HepG2 (cell line): ENCODE data around the gene TNXB. TPM values are rescaled to one million over a fixed set of nuclear protein-coding genes. Genes with fewer than 3 reads are reported as not detected.

Experiments
- MTF2 ChIP-seq: sonication (generic); formaldehyde crosslinking; IDR thresholded peaks from 2 replicates; pipeline ENCODE4 v1.5.0; 2020; ENCODE audit warnings: missing genetic modification reagents, borderline replicate concordance
- MXD3 ChIP-seq: IDR thresholded peaks from 2 replicates; pipeline ENCODE4 v1.6.1; 2016; ENCODE audit warnings: mild to moderate bottlenecking, missing biosample characterization, missing genetic modification reagents
- NFRKB ChIP-seq: fragments of 450-650 bp; IDR thresholded peaks from 2 replicates; pipeline ENCODE4 v1.6.1; 2017
- TARDBP ChIP-seq: sonication (generic); formaldehyde crosslinking; IDR thresholded peaks from 2 replicates; pipeline ENCODE4 v1.8.0; 2022; ENCODE audit warnings: mild to moderate bottlenecking, missing genetic modification reagents
- ZNF180 ChIP-seq: sonication (generic); formaldehyde crosslinking; IDR thresholded peaks from 2 replicates; pipeline ENCODE4 v1.4.0; 2020; ENCODE audit warnings: low read depth, missing genetic modification reagents, borderline replicate concordance
- ZNF318 ChIP-seq: sonication (generic); formaldehyde crosslinking; IDR thresholded peaks from 2 replicates; pipeline ENCODE4 v1.4.0; 2020; ENCODE audit warnings: mild to moderate bottlenecking, missing genetic modification reagents
- ZNF646 ChIP-seq: sonication (generic); formaldehyde crosslinking; IDR thresholded peaks from 2 replicates; pipeline ENCODE4 v1.9.0; 2021; ENCODE audit warnings: mild to moderate bottlenecking, missing genetic modification reagents
- ZNF713 ChIP-seq: sonication (generic); formaldehyde crosslinking; IDR thresholded peaks from 2 replicates; pipeline ENCODE4 v1.4.0; 2020; ENCODE audit warnings: mild to moderate bottlenecking, missing genetic modification reagents
- ZNF749 ChIP-seq: sonication (generic); formaldehyde crosslinking; IDR thresholded peaks from 2 replicates; pipeline ENCODE4 v1.8.0; 2022; ENCODE audit warnings: mild to moderate bottlenecking, missing genetic modification reagents, moderate library complexity, borderline replicate concordance
- polyA plus RNA-seq, 8 experiments: library from polyadenylated mRNA; depleted of rRNA in 3 of 8; stranded (reverse) in 7 of 8; unstranded in 1 of 8; fragments of >200 nt; fragmentation: Illumina TruSeq in 4 of 8; extraction: Trizol in 4 of 8; gene quantifications; 2 replicates each; pipeline versions ENCODE4 v1.2.1 to v1.2.3, GENCODE V29; 2011 to 2016; ENCODE audit warnings: low read depth in 4 of 8, missing spikeins in 1 of 8, mixed read lengths in 1 of 8; ENCODE audit not compliant: insufficient read depth in 1 of 8
- total RNA-seq, 5 experiments: library from RNA; depleted of rRNA; stranded (reverse); fragments of >200 nt; fragmentation: Illumina TruSeq; extraction: Trizol; gene quantifications; 2 replicates each; pipeline ENCODE4 v1.2.3, GENCODE V29; 2016; ENCODE audit warnings: low read depth in 1 of 5
- TF ChIP-seq, protein P1 (sequence below): sonication (generic); formaldehyde crosslinking; IDR thresholded peaks from 2 replicates; pipeline ENCODE4 v1.4.0; 2020; ENCODE audit warnings: missing genetic modification reagents

The TNXB gene
- total and polyA plus RNA-seq, 2 of the 13 experiments (the other 11 are each of a cell fraction or from before 2014, with no cell fraction given): 1.6 to 2.7 TPM

GRCh38 chr6:32153564-32154513 is 44.7 kb upstream of the TNXB start, which contains the start of gene PPT2 (continued):
- TF ChIP-seq ZNF318 (0 out of 2 replicates have a peak, but pooled peaks have one; percentile 46), MTF2 (CRISPR knock-in tag) (no peak; the same call in 1 of the 2 replicates), TARDBP (CRISPR knock-in tag) (peak; percentile 44; the same call in 1 of the 2 replicates), ZNF646 (CRISPR knock-in tag) (0 out of 2 replicates have a peak, but pooled peaks have one; percentile 14), NFRKB (no peak), MXD3 (peak; percentile 26; the same call in 1 of the 2 replicates), ZNF713 (CRISPR knock-in tag) (no peak), ZNF749 (CRISPR knock-in tag) (no peak; the same call in 1 of the 2 replicates), ZNF180 (CRISPR knock-in tag) (no peak; the same call in 1 of the 2 replicates)
- TF ChIP-seq, protein P1, sequence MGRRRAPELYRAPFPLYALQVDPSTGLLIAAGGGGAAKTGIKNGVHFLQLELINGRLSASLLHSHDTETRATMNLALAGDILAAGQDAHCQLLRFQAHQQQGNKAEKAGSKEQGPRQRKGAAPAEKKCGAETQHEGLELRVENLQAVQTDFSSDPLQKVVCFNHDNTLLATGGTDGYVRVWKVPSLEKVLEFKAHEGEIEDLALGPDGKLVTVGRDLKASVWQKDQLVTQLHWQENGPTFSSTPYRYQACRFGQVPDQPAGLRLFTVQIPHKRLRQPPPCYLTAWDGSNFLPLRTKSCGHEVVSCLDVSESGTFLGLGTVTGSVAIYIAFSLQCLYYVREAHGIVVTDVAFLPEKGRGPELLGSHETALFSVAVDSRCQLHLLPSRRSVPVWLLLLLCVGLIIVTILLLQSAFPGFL: 0 out of 2 replicates have a peak, but pooled peaks have one; percentile 69
